HCT116 (cell line): ENCODE results near the gene AGAP1. TPM values are rescaled to one million over a fixed set of nuclear protein-coding genes. Genes with fewer than 3 reads are reported as not detected.

Experiments
- ATAC-seq: fragments of 200-7000 bp; cut with Tn5 transposase; 2 replicates; pipeline ENCODE4 v1.9.1; 2020; ENCODE audit warnings: mild to moderate bottlenecking, moderate library complexity
- BruUV-seq: library from RNA; stranded (reverse); fragments of 400-500 nt; replicated peaks from 2 replicates; lab custom pipeline; 2021; lab: Mats Ljungman, UMichigan
- CTCF ChIA-PET: fragments of 300-600 bp; sonication (Branson Sonifier 250); formaldehyde crosslinking; loops from one replicate; lab custom pipeline; 2021; ENCODE audit warnings: antibody characterized with exemption; lab: Charles Lee
- POLR2A ChIA-PET: fragments of 300-600, 350-600 bp; sonication (Branson Sonifier 250); formaldehyde crosslinking; loops from one replicate; lab custom pipeline; 2021; ENCODE audit warnings: antibody characterized with exemption; lab: Charles Lee
- RAD21 ChIA-PET, 2 experiments: fragments of 300-600 bp; sonication (Branson Sonifier 250); formaldehyde crosslinking; loops; one replicate each; lab custom pipeline; 2023; ENCODE audit warnings: low total read pairs in 2 of 2; ENCODE audit not compliant: uncharacterized antibody in 2 of 2, unreplicated experiment in 2 of 2, low non-redundant PET in 1 of 2; lab: Charles Lee
- DNase-seq: peaks from one replicate; pipeline ENCODE4 v3.0.0-alpha.2; 2010; ENCODE audit warnings: low read depth, low spot score
- H2AFZ ChIP-seq: fragments of 200-600 bp; shearing (Covaris generic), sonication (generic); 2 replicates; pipeline ENCODE4 v1.6.1; 2017; ENCODE audit warnings: low read depth, mixed run types, mixed read lengths, antibody characterized with exemption, low read length; ENCODE audit not compliant: poor library complexity, severe bottlenecking
- H3K27ac ChIP-seq: 2 replicates; pipeline ENCODE4 v1.5.1; 2012; ENCODE audit warnings: low read depth, low read length
- H3K27me3 ChIP-seq: fragments of 200-600 bp; sonication (generic); 2 replicates; pipeline ENCODE4 v1.6.1; 2016; ENCODE audit warnings: mixed run types, low read length, mixed read lengths; ENCODE audit not compliant: insufficient read depth
- H3K36me3 ChIP-seq, 2 experiments: fragments of 200-500 bp in 1 of 2; fragments of 200-600 bp in 1 of 2; sonication (Bioruptor generic) in 1 of 2; sonication (generic) in 1 of 2; 2 replicates each; pipeline versions ENCODE4 v1.5.1 to v1.6.1; 2014 to 2016; ENCODE audit warnings: low read length in 2 of 2, inconsistent platforms in 1 of 2, mixed read lengths in 1 of 2, mixed run types in 1 of 2; ENCODE audit not compliant: insufficient read depth in 2 of 2, control insufficient read depth in 1 of 2
- H3K4me1 ChIP-seq, 2 experiments: fragments of 200-600 bp in 1 of 2; sonication (generic) in 1 of 2; 2 replicates each; pipeline versions ENCODE4 v1.5.1 to v1.6.1; 2012 to 2017; ENCODE audit warnings: low read length in 2 of 2, inconsistent platforms in 1 of 2, mild to moderate bottlenecking in 1 of 2, mixed read lengths in 1 of 2, mixed run types in 1 of 2, moderate library complexity in 1 of 2; ENCODE audit not compliant: insufficient read depth in 2 of 2, control insufficient read depth in 1 of 2
- H3K4me2 ChIP-seq: fragments of 200-600 bp; sonication (generic); 2 replicates; pipeline ENCODE4 v1.6.1; 2017; ENCODE audit warnings: mixed run types, low read length, mixed read lengths
- H3K4me3 ChIP-seq, 2 experiments: fragments of 200-600 bp in 1 of 2; sonication (generic) in 1 of 2; replicated peaks in 1 of 2; 2 replicates each; pipeline ENCODE4 v1.5.1; 2011 to 2016; ENCODE audit warnings: low read length in 2 of 2, control low read depth in 1 of 2, low read depth in 1 of 2, mild to moderate bottlenecking in 1 of 2, mixed read lengths in 1 of 2, mixed run types in 1 of 2
- H3K79me2 ChIP-seq: fragments of 200-600 bp; sonication (generic); 2 replicates; pipeline ENCODE4 v1.6.1; 2017; ENCODE audit warnings: mild to moderate bottlenecking, mixed run types, low read length, moderate library complexity, mixed read lengths; ENCODE audit not compliant: insufficient read depth
- H3K9ac ChIP-seq: fragments of 200-600 bp; sonication (generic); 2 replicates; pipeline ENCODE4 v1.6.1; 2016; ENCODE audit warnings: low read length, mixed read lengths
- H3K9me2 ChIP-seq: fragments of 200-600 bp; sonication (generic), shearing (Covaris generic); 2 replicates; pipeline ENCODE4 v1.6.1; 2017; ENCODE audit warnings: mixed run types, mild to moderate bottlenecking, moderate library complexity; ENCODE audit not compliant: insufficient read depth
- H3K9me3 ChIP-seq, 2 experiments: fragments of 200-500 bp in 1 of 2; fragments of 200-600 bp in 1 of 2; sonication (Bioruptor generic) in 1 of 2; sonication (generic) in 1 of 2; 2 replicates each; pipeline ENCODE4 v1.6.1; 2014 to 2017; ENCODE audit warnings: low read length in 2 of 2, mixed read lengths in 2 of 2, inconsistent platforms in 1 of 2, low read depth in 1 of 2, mild to moderate bottlenecking in 1 of 2, mixed run types in 1 of 2, moderate library complexity in 1 of 2; ENCODE audit not compliant: control insufficient read depth in 1 of 2, insufficient read depth in 1 of 2
- H4K20me1 ChIP-seq: fragments of 200-600 bp; sonication (generic), shearing (Covaris generic); 2 replicates; pipeline ENCODE4 v1.6.1; 2017; ENCODE audit warnings: mixed run types, mild to moderate bottlenecking, moderate library complexity; ENCODE audit not compliant: insufficient read depth
- CBX3 ChIP-seq: IDR thresholded peaks from 2 replicates; pipeline ENCODE4 v1.6.1; 2012; ENCODE audit warnings: low read depth
- CEBPB ChIP-seq: IDR thresholded peaks from 2 replicates; pipeline ENCODE4 v1.6.1; 2012; ENCODE audit warnings: low read depth
- EGR1 ChIP-seq: IDR thresholded peaks from 2 replicates; pipeline ENCODE4 v1.6.1; 2012; ENCODE audit warnings: low read depth
- ELF1 ChIP-seq: IDR thresholded peaks from 2 replicates; pipeline ENCODE4 v1.6.1; 2012; ENCODE audit warnings: low read depth, borderline replicate concordance
- EZH2 ChIP-seq: fragments of 200-600 bp; sonication (generic); IDR thresholded peaks from 2 replicates; pipeline ENCODE4 v1.6.1; 2017; ENCODE audit warnings: antibody characterized with exemption, mixed run types
- JUND ChIP-seq: IDR thresholded peaks from 2 replicates; pipeline ENCODE4 v1.6.1; 2012
- POLR2A ChIP-seq: IDR thresholded peaks from 2 replicates; pipeline ENCODE4 v1.7.0; 2011; ENCODE audit warnings: borderline replicate concordance; ENCODE audit not compliant: insufficient read depth, insufficient read length; ENCODE audit errors: extremely low read depth
- SIN3A ChIP-seq: IDR thresholded peaks from 2 replicates; pipeline ENCODE4 v1.6.1; 2012; ENCODE audit warnings: low read depth
- SP1 ChIP-seq: IDR thresholded peaks from 2 replicates; pipeline ENCODE4 v1.6.1; 2012; ENCODE audit warnings: low read depth
- SRF ChIP-seq: IDR thresholded peaks from 2 replicates; pipeline ENCODE4 v1.6.1; 2012; ENCODE audit warnings: low read depth
- TCF7L2 ChIP-seq: IDR thresholded peaks from 2 replicates; pipeline ENCODE4 v1.7.0; 2011; ENCODE audit warnings: borderline replicate concordance, inconsistent platforms; ENCODE audit not compliant: insufficient read depth, insufficient read length; ENCODE audit errors: extremely low read depth
- ZNF274 ChIP-seq: fragments of 200-500 bp; sonication (Bioruptor generic); IDR thresholded peaks from 2 replicates; pipeline ENCODE4 v1.6.1; 2014; ENCODE audit warnings: mild to moderate bottlenecking, low read depth, low read length, inconsistent platforms
- intact Hi-C: fragments of 100-400 bp; cut with micrococcal nuclease; formaldehyde crosslinking; loops from 2 replicates; pipeline ENCODE4 v1.10.0; 2022
- total RNA-seq: library from RNA; stranded (reverse); gene quantifications from one replicate; pipeline ENCODE4 v1.2.1, GENCODE V29; 2021; ENCODE audit not compliant: unreplicated experiment
- TF ChIP-seq, protein P1 (sequence below): IDR thresholded peaks from 2 replicates; pipeline ENCODE4 v1.6.1; 2012
- TF ChIP-seq, protein P2 (sequence below): IDR thresholded peaks from 2 replicates; pipeline ENCODE4 v1.6.1; 2012; ENCODE audit warnings: low read depth

The AGAP1 gene
- total RNA-seq, 1 experiment from 2014 or later = 43.8 TPM

DNA sequence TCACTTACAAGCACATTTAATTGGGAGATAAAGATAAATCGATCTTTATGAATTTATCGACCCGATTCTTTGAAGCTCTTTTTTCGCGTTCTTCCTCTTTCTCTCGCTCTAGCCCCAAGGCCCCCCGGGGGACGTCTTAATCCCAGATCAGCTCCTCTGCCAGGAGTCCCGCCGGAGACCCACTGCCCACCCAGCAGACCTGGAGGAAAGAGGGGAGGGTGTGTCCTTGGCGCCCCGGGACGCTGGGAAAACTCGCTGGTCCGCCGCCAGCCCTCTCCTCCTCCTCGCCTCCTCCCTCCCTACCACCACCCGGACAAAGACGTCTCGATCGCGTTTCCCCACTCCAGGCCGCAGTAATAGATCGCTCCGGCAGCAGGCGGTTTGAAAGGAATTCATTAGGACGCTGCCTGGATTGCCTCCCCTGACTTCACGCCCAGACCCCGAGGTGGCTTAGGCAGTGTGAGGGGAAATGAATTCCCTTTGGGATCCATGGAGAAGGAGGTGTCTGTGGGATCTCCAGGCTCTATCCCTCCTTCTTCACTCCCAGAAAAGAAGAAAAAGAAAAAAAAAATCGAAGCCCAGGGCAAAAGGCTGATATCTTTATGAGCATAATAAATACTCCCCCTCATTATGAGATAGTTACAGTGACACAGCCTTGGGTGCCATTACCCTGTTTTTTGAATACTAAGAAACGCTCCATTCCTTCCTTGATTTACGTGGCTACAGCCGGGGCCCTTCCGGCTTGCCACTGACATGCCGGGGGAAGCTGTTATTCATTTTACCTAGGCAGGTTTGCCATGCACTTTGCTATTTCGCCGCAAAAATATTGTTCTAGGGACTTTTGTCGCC is 676.1 kb downstream of the AGAP1 start:
- TF ChIP-seq TCF7L2 (no peak), POLR2A (no peak), ZNF274 (no peak)
- TF ChIP-seq, protein P1, sequence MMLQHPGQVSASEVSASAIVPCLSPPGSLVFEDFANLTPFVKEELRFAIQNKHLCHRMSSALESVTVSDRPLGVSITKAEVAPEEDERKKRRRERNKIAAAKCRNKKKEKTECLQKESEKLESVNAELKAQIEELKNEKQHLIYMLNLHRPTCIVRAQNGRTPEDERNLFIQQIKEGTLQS = no peak
- Histone ChIP-seq H3K27me3 (no peaks in the 10 kb centered on the region), H3K79me2 (peaks cover 45% of the 10 kb centered on the region), H3K4me3 (no peak overlapping the region), H2AFZ (no peak overlapping the region), H3K36me3 (peaks cover 0 to 21% of the 10 kb centered on the region in 2 experiments; a peak in 1 of 4 replicates), H4K20me1 (no peaks in the 10 kb centered on the region; the same call in 1 of the 2 replicates), H3K9me3 (no peaks in the 10 kb centered on the region), H3K9me2 (no peaks in the 10 kb centered on the region), H3K27ac (no peak overlapping the region), H3K9ac (no peak overlapping the region), H3K4me1 (peaks cover 5 to 37% of the 10 kb centered on the region in 2 experiments), H3K4me2 (no peak overlapping the region)
- ChIA-PET POLR2A (interaction anchor here (0.6 kb wide), 1 partner anchor 63 kb away, joined by 3 read pairs; no protein-coding TSS in a partner anchor), CTCF (interaction anchor here (1.9 kb wide), 1 partner anchor 8 kb away, joined by 16 read pairs; no protein-coding TSS in a partner anchor), RAD21 (no interaction called here)
- intact Hi-C loops = no loop called here
- no peak for DNase-seq
- BruUV-seq = no TSS peak
- no peak for ATAC-seq

DNA sequence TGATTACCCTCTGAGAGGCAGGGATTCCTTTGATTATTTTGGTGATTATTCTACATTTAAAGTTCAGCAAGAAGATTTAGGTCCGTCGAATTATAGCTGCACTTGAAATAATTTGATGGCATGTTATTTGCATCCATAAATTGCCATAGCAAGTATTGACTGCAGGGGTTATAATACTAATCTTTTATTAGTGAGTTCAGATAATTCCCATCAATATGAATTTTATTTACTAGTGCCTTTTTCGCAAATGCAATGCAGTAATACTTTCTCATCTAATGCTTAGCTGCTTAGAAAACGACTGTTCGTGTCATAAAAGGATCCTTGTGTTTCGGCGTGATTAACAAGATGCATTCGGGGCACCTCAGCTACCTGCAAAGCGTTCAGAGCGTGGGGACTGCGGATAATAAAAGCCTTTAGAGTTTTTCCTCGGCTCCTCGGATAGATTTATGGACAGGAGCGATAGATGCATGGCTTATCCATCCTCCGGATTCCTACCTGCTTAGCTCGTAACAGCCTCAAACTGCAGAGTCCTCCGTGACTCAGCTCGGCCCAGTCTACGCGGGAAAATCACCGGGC is 676.8 kb downstream of the AGAP1 start:
- Histone ChIP-seq H3K27ac (no peak overlapping the region), H3K9me3 (no peaks in the 10 kb centered on the region), H2AFZ (no peak overlapping the region), H3K79me2 (peaks cover 49% of the 10 kb centered on the region)
- ATAC-seq = no peak
- no peak for TF ChIP-seq TCF7L2
- no peak for TF ChIP-seq SP1
- no peak for TF ChIP-seq SRF
- TF ChIP-seq, protein P2, sequence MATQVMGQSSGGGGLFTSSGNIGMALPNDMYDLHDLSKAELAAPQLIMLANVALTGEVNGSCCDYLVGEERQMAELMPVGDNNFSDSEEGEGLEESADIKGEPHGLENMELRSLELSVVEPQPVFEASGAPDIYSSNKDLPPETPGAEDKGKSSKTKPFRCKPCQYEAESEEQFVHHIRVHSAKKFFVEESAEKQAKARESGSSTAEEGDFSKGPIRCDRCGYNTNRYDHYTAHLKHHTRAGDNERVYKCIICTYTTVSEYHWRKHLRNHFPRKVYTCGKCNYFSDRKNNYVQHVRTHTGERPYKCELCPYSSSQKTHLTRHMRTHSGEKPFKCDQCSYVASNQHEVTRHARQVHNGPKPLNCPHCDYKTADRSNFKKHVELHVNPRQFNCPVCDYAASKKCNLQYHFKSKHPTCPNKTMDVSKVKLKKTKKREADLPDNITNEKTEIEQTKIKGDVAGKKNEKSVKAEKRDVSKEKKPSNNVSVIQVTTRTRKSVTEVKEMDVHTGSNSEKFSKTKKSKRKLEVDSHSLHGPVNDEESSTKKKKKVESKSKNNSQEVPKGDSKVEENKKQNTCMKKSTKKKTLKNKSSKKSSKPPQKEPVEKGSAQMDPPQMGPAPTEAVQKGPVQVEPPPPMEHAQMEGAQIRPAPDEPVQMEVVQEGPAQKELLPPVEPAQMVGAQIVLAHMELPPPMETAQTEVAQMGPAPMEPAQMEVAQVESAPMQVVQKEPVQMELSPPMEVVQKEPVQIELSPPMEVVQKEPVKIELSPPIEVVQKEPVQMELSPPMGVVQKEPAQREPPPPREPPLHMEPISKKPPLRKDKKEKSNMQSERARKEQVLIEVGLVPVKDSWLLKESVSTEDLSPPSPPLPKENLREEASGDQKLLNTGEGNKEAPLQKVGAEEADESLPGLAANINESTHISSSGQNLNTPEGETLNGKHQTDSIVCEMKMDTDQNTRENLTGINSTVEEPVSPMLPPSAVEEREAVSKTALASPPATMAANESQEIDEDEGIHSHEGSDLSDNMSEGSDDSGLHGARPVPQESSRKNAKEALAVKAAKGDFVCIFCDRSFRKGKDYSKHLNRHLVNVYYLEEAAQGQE = no peak
- TF ChIP-seq JUND = no peak
- TF ChIP-seq SIN3A = no peak
- no peak for TF ChIP-seq EGR1
- no peak for TF ChIP-seq EZH2
- TF ChIP-seq CEBPB = no peak
- no peak for TF ChIP-seq CBX3
- TF ChIP-seq ELF1 = no peak
- TF ChIP-seq, all 23 proteins: peak for 0
- BruUV-seq = no TSS peak
- Histone ChIP-seq H4K20me1 (no peaks in the 10 kb centered on the region; the same call in 1 of the 2 replicates), H3K27me3 (no peaks in the 10 kb centered on the region), H3K9me2 (no peaks in the 10 kb centered on the region), H3K4me3 (no peak overlapping the region), H3K36me3 (peaks cover 0 to 21% of the 10 kb centered on the region in 2 experiments; a peak in 1 of 4 replicates), H3K9ac (no peak overlapping the region), H3K4me1 (peaks cover 10 to 39% of the 10 kb centered on the region in 2 experiments), H3K4me2 (no peak overlapping the region)
- POLR2A ChIA-PET = no interaction called here
- RAD21 ChIA-PET = no interaction called here
- no peak for DNase-seq
- CTCF ChIA-PET = interaction anchor here (1.0 kb wide), 1 partner anchor 10 kb away, joined by 3 read pairs; no protein-coding TSS in a partner anchor
- intact Hi-C loops = no loop called here
